T-helper 9 cell (primary cell): Measurements from ENCODE around the gene NAGK.
A peak's percentile ranks its signal among the peaks of the same experiment; 100 is the strongest.
"Not testable (repeated sequence)": the region's sequence is repeated elsewhere in the genome, so short reads cannot be mapped to it uniquely, and the experiment has no call there.

Experiments used
- DNase-seq: peaks from one replicate; pipeline ENCODE4 v3.0.0-alpha.2; 2020

Gene NAGK

DNA sequence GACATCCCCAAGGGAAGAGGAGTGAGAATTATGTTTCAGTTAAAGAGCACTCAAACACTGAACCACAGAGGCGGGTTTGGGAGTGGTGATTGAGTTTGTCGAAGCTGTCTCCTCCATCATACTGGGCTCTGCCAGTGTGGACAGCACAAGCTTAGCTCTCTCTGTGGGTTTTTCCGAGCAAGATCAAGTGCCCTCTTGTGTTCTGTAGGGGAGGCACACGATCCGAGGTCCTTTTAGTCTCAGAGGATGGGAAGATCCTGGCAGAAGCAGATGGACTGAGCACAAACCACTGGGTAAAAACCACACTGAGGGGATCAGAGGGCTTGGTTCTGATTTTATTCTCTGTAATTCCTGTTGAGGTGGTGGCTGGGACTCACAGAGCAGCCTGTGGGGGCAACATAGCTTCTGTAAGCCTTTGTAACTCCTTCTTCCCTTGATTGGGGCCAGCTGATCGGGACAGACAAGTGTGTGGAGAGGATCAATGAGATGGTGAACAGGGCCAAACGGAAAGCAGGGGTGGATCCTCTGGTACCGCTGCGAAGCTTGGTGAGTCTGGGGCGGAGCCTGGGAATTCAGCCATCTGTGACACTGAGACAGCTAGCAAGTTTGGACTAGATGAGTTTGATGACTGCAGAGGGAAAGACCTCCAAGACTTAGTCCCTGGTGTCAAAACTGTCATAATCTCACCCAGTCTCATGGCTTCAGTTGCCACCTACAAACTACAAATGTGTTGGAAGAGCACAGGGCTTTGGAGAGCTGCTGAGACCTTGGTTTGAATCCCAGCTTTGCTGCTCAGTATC is 2.0 kb downstream of the NAGK start:
- no peak for DNase-seq

GRCh38 chr2:71071681-71072398 is 3.4 kb downstream of the NAGK start:
- peak; percentile 56 for DNase-seq

GRCh38 chr2:71072492-71072891 is 4.0 kb downstream of the NAGK start:
- no peak for DNase-seq

GRCh38 chr2:71073475-71073874 is 5.0 kb downstream of the NAGK start:
- DNase-seq, result no peak

DNA sequence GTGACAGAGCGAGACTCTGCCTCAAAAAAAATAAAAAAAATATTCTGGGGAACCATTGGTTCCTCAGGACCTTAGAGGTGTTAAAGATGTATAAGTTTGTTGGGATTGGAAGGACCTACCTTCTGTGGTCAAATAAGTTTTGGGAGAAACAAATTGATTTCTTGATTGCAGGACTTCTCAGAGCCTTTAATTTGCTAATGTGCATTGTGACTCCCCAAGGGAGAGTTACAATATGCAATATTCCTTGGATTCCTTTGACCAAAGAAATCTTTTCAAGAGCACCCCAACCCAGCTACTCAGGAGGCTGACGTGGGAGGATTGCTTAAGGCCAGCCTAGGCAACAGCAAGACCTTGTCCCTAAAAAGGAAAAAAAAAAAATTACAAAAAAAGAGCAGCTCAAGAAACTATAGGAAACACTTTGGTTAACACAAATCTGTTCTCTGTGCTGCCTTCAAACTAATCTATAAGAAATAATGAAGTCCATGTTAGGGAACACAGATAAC is 6.5 kb downstream of the NAGK start:
- no peak for DNase-seq

DNA sequence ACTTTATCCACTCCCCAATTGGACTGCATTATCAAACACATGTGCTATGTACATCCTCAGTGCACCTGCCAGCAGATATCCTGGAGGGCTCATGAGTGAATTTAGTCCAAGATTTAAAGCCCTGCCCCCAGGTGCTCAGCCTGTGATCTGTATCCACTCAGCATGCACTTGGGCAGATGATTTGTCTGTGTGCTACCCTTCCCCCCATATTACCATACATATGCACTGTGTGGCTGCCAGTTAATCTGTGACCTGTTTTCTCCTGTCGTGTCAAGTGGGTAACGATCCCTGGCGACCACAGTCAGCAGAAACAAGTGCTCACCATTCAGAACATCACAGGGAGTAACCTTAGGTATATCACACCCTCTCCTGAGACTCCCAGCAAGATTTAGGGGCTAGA is 10.2 kb downstream of the NAGK start:
- no peak for DNase-seq

DNA sequence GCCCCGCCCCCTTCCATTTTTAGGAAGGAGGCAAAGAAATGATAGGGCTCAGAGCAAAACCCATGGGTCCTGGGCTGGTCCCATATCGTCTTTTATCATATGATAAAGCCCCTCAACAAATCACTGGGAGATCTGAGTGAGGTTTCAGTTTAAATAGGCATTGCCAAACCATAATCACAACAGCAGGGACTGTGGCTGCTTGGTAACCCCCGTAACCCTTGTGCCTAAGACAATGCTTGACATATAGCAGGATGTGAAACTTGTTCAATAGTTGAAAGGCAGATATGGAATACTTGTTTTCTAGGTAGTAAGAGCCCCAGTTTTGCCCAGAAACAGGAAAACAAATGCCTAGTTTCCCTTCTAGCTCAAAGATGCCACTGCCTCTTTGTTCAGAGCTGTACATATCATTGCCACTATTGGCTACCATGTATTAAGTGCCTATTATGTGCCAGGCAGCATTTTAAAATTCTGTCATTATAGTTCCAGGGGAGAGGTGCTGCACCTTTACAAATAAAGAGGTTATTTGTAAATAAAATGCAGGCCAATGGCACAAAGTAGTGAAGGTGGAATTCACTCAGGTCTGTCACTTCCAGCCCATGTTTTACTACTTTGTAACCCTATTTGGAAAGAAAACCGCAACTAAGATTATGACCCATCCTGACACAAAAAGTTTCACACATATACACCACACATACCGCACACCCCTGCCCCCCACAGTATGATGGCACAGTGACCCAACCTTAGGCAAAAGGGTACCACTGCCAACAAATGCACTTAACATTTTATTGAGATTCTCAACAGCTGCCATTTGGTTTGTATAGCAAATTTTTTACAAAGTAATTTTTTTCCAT is 14.2 kb downstream of the NAGK start:
- DNase-seq, result no peak

GRCh38 chr2:71083297-71083696 is 14.8 kb downstream of the NAGK start:
- not testable (repeated sequence) for DNase-seq

DNA sequence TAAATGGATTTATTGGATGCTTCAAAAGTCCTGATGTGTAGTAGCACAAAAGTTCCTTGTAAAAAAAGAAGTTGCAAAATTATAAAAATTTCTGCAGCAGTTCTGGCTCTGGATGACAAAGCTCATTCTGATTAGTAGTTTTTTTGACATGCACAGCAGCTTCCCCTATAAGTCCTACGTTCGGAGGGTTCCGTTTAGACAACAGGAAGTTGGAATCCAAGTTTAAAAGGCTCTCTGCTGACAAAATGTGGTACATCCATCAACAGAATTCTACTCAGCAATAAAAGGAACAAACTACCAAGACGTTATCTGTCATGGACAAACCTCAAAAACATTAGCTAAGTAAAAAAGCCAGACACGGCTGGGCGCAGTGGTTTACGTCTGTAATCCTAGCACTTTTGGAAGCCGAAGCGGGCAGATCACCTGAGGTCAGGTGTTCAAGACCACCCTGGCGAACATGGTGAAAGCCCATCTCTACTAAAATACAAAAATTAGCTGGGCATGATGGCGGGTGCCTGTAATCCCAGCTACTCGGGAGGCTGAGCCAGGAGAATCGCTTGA is 15.4 kb downstream of the NAGK start:
- DNase-seq, result not testable (repeated sequence)

- DNase-seq, result not testable (repeated sequence)
These were observed 17.0 kb downstream of the NAGK start for GRCh38 chr2:71085325-71086003.

GRCh38 chr2:71089475-71089874 is 21.0 kb downstream of the NAGK start:
- not testable (repeated sequence) for DNase-seq

GRCh38 chr2:71091808-71092207 is 23.4 kb downstream of the NAGK start:
- DNase-seq, result not testable (repeated sequence)

DNA sequence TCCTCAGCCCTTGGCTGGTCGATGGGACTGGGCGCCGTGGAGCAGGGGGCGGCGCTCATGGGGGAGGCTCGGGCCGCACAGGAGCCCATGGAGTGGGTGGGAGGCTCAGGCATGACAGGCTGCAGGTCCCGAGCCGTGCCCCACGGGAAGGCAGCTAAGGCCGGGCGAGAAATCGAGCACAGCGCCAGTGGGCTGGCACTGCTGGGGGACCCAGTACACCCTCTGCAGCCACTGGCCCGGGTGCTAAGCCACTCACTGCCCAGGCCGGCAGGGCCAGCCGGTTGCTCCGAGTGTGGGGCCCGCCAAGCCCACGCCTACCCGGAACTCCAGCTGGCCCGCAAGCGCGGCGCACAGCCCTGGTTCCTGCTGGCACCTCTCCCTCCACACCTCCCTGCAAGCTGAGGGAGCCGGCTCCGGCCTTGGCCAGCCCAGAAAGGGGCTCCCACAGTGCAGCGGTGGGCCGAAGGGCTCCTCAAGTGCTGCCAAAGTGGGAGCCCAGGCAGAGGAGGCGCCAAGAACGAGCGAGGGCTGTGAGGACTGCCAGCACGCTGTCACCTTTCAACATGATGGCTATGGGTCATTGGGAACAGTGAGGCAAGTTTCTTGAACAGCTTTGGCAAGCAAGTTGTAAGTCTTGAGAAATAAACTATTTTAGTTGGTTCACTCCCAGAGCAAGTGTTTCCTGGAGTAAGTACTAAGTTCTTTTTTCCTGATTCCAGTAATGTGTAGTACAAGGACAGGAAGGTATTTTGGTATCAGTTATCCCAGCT is 24.2 kb downstream of the NAGK start:
- DNase-seq, result not testable (repeated sequence)

- DNase-seq, result peak; percentile 12
These were observed 31.9 kb downstream of the NAGK start for GRCh38 chr2:71100195-71100964.

GRCh38 chr2:71101656-71102055 is 33.2 kb downstream of the NAGK start:
- no peak for DNase-seq

- DNase-seq, result no peak
These were observed 34.7 kb downstream of the NAGK start for GRCh38 chr2:71102981-71103681.

GRCh38 chr2:71103809-71104208 is 35.4 kb downstream of the NAGK start:
- no peak for DNase-seq

- not testable (repeated sequence) for DNase-seq
These were observed 38.0 kb downstream of the NAGK start for GRCh38 chr2:71106463-71106862.

- no peak for DNase-seq
These were observed 39.6 kb downstream of the NAGK start for GRCh38 chr2:71108091-71108490.

GRCh38 chr2:71113843-71114242 is 45.4 kb downstream of the NAGK start:
- DNase-seq, result no peak
